NCI-H82 treated with DMSO at 0.1 percent for 48 hours (cell line): ENCODE results near the gene RAB43.
"Not testable (repeated sequence)": the region's sequence is repeated elsewhere in the genome, so short reads cannot be mapped to it uniquely, and the experiment has no call there.

Experiments
- DNase-seq: peaks from one replicate; lab custom pipeline; 2025; ENCODE audit not compliant: unreplicated experiment; lab: John Stamatoyannopoulos, UW

Gene RAB43

GRCh38 chr3:129122412-129123011 is 908 bp upstream of the RAB43 start:
- DNase-seq, result no peak

DNA sequence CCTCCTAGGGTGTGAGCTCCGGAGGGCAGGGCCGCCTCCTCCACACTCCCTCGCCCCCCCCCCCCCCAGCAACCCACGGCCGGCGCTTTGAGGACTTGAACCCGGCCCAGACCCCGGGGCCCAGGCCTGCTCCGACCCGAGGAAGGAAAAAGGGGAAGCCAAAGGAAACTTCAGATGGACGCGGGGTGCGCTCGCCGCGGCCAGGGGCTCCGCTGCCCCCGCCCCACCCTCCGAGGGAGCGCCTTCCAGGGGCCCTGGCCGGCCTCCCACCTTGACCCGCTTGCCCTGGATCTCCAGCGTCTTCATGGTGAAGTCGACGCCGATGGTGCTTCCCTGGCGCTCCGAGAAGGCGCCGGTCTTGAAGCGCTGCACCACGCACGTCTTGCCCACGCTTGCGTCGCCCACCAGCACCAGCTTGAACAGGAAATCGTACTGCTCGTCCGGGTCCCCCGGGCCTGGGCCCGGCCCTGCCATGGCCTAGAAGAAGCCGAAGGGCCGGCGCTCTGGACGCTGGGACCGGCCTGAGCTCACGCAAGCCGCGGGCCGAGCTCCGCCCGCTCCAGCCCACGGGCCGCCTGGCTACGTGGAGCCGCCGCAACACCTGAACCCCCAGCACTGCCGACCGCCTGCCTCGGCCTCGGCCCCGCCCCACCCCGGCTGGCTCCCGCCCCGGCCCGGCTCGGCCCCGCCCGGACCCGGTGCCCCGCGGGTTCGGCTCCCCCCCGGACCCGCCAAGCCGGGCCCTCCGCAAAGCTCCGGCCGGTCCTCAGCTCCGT is 400 bp downstream of the RAB43 start:
- no peak for DNase-seq

DNA sequence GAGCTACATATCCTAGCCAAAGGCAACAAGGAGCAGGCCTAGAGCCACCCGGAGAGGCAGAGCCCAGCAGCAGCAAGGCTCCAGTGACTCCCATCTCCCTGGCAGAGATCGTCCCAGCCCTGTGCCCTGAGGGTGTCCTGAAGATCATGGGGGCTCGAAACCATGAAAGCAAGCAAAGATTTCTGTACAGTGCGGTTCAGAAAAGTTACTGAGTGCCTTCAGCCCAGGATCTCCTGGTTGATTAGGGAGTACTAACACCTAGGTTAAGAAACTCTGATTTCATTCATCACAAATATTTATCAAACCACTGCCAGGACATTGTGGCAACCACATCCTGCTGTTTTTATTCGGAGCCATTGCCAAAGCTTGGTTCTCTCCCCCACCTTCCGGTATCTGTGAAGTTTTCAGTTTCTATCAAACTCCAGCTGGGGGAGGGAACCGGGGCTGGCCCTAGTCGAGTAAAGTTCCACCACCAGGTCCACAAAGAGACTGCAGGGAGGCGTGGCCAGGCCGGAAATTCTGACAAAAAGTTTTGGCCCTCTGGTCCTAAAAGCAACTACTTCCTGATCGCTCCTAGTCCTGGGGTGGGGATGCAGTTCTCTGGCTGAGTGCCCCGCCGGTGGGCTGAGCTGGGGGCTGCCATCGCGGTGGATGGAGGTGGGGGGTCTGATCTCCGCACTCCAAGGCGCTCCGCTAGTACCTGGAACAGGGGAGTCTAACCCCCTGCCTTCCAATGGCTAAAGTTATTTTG is 1.2 kb downstream of the RAB43 start:
- DNase-seq, result no peak

GRCh38 chr3:129119365-129120100 is 2.1 kb downstream of the RAB43 start:
- no peak for DNase-seq

DNA sequence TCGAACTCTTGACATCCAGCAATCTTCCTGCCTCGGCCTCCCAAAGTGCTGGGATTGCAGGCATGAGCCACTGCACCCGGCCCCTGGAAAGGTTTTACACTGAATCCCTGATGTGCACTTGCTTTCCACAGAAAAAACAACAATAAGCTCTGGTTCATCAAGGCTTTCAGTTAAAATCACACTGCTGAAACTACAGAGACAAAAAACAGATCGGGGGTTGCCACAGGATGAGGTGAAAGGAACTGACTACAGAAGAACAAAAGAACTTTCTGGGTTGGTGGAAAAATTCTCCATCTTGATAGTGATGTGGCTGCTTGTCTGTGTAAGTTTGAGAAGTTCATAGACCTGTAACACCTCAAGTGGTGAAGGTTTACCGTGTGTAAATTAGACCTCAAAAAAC is 2.9 kb downstream of the RAB43 start:
- DNase-seq, result no peak

DNA sequence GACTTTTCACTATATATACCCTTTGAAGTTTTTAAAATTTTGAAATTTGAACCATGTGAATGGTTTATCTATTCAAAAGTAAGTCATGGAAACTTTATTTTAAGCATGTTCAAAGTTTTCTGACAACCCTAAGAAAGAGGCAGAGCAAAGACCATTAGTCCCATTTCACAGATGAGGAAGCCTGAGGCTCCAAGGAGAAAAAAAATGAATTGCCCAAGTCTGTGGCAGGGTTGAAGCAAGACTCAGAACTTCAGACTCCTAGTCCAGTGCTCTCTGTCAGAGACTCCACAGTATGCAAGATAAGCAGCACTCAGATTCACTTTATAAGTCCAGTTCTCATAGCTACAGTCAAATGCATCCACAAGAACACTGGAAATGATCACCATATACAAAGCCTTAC is 4.5 kb downstream of the RAB43 start:
- DNase-seq, result no peak

- no peak for DNase-seq
Observed at GRCh38 chr3:129116482-129116946, 5.1 kb downstream of the RAB43 start.

DNA sequence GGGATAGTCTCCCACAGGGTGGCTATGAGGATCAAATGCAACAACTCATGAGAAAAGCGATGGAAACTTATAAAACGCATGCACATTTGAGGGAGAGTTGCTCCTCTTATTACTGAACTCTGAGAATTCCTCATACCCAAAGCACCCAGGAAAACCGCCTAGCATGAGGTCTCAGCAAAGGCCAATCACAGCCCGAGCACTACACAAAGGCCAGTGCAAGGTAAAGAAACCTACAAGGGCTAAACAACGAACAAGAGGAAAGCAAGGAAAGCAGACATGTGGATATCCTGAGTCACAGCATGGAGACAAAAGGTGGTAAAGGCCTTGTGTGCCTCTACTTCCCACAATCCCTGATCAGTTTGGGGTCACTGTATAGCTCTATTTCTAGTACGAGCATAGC is 7.1 kb downstream of the RAB43 start:
- DNase-seq, result no peak

DNA sequence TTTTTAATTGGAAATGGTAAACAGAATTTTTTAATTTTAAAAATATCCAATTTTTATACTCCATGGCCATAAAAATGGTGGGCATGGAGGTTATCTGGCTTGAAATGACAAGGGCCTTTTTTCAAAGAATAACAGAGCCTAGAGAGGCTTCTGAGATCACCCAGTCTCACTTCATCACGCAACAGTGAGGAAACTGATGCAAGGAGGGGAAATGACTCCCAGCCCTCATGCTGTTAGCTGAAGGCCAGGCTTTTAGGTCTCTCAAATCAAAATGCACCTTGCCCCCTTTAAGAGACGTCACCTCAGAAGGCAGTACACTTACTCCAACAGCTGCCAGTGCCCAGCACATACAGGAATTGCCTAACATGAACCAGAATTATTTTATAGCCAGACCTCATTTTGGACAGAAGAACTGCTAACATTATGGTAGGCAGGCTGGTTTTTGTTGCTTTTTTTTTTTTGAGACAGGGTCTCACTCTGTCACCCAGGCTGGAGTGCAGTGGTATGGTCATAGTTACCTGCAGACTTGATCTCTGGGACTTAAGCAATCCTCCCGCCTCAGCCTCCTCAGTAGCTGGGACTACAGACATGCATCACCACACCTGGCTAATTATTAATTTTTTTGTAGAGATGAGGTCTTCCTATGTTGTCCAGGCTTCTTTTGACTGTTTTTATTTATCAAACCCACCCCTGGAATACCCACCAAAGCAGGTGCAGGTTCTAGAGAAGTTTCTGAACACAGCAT is 9.1 kb downstream of the RAB43 start:
- DNase-seq, result no peak

GRCh38 chr3:129111076-129111780 is 10.4 kb downstream of the RAB43 start:
- not testable (repeated sequence) for DNase-seq

GRCh38 chr3:129107793-129108192 is 13.8 kb downstream of the RAB43 start:
- DNase-seq, result no peak

DNA sequence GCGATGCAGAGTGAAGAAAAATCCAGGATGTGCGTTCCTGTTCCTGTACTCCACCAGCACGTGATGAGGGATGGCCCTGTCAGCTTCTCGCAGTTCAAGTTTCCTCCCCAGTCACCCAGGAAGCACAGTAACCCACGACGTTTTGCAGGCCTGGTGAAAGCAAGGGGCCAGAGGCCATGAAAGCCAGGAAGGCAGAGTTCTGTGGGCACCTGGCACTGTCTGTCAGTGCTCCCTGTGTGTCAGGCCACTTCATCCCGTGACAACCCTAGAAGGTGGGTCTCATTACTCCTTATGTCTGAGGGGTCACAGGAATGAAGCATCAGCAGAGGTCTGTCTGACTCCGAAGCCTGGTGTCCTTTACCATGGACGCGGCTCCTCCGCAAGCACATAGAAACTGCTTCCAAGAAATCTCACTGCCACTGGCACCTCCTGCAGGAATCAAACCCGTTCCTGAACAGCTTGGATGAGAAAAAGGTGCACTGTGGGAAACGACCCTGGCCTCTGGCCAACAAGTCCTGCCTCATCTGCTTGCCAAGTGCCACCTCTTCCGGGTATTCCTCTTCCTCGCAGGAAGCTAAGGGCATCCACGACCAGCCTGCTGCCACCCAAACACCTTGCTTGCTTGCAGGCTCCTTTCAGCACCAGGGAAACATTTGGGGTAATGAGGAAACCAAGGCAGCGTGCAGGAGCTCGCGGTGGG is 14.6 kb downstream of the RAB43 start:
- DNase-seq, result no peak

- DNase-seq, result no peak
Observed at GRCh38 chr3:129106320-129106719, 15.3 kb downstream of the RAB43 start.

- no peak for DNase-seq
Observed at GRCh38 chr3:129105862-129106261, 15.7 kb downstream of the RAB43 start.

- DNase-seq, result no peak
Observed at GRCh38 chr3:129104498-129105079, 17.0 kb downstream of the RAB43 start.

DNA sequence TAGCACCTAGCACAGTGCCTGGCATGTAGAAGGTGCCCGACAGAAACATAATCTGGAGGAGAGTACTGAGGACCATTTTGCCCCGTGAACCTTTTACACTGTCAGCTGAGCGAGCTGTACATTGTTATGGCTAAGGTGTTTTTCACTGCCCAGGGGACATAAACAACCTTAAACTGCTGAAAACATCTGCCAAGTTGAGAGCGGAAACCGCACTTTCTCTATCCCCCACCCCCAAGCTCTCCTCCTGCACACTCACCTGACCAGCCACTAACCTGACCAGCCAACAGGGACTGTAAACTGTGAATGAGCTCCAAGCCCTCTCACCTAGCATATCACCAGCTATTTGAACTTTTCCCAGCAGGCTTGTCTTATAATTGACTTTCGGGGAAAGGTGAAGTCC is 17.6 kb downstream of the RAB43 start:
- DNase-seq, result no peak

- DNase-seq, result no peak
Observed at GRCh38 chr3:129103296-129103695, 18.3 kb downstream of the RAB43 start.

GRCh38 chr3:129101370-129102138 is 20.1 kb downstream of the RAB43 start:
- DNase-seq, result no peak
